WI38 (cell line): ENCODE data around the gene HSP90AB1.
A peak's percentile ranks its signal among the peaks of the same experiment; 100 is the strongest.

Experiments
- H3K4me3 ChIP-seq: 2 replicates; pipeline ENCODE4 v1.5.1; 2011; ENCODE audit warnings: low read depth, mild to moderate bottlenecking, control low read depth, low read length
- TF ChIP-seq, protein P1 (sequence below): IDR thresholded peaks from 2 replicates; pipeline ENCODE4 v1.5.1; 2012; ENCODE audit warnings: low read depth, mild to moderate bottlenecking, control low read depth, low read length

HSP90AB1 gene

GRCh38 chr6:44219053-44219814, 27.7 kb upstream of the HSP90AB1 start:
- TF ChIP-seq, protein P1, sequence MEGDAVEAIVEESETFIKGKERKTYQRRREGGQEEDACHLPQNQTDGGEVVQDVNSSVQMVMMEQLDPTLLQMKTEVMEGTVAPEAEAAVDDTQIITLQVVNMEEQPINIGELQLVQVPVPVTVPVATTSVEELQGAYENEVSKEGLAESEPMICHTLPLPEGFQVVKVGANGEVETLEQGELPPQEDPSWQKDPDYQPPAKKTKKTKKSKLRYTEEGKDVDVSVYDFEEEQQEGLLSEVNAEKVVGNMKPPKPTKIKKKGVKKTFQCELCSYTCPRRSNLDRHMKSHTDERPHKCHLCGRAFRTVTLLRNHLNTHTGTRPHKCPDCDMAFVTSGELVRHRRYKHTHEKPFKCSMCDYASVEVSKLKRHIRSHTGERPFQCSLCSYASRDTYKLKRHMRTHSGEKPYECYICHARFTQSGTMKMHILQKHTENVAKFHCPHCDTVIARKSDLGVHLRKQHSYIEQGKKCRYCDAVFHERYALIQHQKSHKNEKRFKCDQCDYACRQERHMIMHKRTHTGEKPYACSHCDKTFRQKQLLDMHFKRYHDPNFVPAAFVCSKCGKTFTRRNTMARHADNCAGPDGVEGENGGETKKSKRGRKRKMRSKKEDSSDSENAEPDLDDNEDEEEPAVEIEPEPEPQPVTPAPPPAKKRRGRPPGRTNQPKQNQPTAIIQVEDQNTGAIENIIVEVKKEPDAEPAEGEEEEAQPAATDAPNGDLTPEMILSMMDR, result no peak
- peak overlapping the region; percentile 54 for H3K4me3 ChIP-seq

GRCh38 chr6:44219815-44220784, 26.8 kb upstream of the HSP90AB1 start:
- TF ChIP-seq, protein P1, result no peak
- no peak overlapping the region; the same call in 1 of the 2 replicates for H3K4me3 ChIP-seq

DNA sequence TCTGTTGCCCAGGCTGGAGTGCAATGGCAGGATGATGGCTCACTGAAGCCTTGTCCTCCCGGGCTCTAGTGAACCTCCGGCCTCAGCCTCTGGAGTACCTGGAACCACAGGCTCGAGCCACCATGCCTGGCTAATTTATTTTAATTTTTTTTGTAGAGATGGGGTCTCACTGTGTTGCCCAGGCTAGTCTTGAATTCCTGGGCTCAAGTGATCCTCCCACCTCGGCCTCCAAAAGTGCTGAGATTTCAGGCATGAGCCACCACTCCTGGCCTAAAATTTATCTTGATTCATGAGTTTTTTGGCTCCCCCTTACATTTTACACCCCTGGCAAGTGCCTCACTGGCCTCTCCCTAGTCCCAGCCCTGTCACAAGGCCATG, 26.0 kb upstream of the HSP90AB1 start:
- no peak overlapping the region for H3K4me3 ChIP-seq
- TF ChIP-seq, protein P1, result no peak

DNA sequence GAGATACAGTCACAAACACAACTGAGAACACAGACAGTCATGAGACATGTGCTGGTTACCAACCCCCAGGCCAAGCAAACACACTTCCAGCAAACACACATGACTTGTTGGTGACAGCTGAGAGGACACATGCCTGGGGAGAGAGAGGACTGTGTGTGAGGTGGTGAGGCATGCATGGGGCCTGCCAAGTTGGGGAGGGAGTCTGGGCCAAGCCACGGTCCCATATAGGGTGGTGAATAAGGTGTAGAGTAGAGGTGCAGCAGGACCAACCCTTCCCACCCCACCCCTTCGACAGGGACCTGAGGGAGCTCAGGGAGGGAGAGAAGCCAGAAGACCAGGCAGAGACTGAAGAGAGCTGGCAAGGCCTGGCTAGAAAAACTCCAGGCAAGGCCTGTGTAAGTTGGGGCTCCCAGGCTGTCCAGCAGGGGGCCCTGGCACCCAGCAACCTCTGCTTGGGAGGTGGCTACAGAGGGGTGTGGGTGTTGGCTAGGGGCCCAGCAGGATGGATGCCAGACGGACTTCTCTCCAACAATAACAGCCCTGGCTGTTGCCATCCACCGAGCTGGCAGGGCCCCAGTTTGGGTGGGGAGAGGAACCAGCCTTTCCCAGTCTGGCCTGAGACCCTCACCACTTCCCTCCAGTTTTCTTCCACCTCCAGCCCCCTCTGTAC, 25.5 kb upstream of the HSP90AB1 start:
- no peak overlapping the region for H3K4me3 ChIP-seq
- TF ChIP-seq, protein P1, result peak; percentile 78

DNA sequence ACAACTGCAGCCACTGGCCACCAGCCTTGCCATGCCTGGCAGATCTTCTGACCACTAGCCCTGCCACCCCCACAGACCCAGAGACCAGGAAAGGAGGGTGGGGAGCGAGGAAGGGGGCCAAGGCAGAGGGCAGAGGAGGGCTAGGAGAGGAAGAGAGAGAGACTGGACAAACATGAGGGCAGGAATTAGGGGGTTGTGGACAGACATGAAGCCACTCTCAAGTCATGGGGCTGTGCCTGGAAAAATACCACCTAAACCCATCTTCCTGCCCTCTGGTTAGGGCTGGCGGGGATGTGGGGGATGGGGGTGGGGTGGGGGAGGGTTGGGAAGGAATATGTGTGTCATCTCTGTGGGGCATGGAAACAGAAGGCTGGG, 25.0 kb upstream of the HSP90AB1 start:
- TF ChIP-seq, protein P1, result no peak
- no peak overlapping the region for H3K4me3 ChIP-seq

DNA sequence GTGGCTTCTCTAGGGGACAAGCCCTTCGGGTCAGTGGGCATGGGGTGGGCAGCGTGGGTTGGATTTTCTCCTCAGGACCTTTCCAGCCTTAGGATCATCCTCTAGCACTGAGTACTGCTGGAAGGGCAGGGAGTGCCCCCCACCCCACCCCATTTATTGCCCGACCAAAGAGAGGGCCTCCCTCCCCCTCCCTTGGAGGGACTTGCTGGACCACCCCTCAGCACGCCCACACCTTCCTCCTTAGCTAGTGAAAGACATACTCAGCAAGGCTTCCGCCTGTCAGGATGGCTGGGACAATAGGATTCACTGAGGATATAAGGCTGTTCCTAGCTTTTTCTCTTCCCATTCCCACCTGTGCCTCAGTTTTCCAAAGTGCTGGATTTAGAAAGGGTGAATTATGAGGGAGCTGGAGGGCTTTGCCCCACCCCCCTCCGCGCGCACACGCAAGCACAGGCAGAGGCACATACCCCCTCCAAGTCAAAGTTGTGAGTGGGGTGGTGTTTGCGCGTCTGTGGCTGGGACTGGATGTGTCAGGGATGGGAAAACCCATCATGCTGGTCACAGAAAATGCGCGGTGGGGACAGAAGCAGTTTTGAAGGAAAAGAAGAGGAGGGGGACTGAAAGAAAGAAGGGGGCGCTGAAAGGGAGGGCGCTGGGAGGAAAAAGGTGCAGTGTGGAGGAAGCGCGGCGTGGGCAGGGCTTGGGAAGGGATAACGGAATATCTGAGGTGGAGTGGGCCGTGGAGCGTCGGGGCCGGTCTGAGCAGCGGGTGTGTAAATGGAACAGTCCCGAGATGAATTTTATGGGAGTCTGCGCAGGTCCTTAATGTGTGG, 24.2 kb upstream of the HSP90AB1 start:
- TF ChIP-seq, protein P1, result no peak
- peak overlapping the region; percentile 62 for H3K4me3 ChIP-seq
